Esophagus squamous epithelium (tissue), 4 donors: ENCODE results near the gene DDTL.
"Not testable (repeated sequence)": the region's sequence is repeated elsewhere in the genome, so short reads cannot be mapped to it uniquely, and the experiment has no call there.

ENCODE experiments used
- CTCF ChIP-seq, 6 experiments: fragments of 450-650 bp in 4 of 6; fragments of 200-600 bp in 2 of 6; sonication (generic) in 2 of 6; IDR thresholded peaks; one replicate each; pipeline ENCODE4 v1.5.1; 2016 to 2019; ENCODE audit warnings: antibody characterized with exemption in 6 of 6, mild to moderate bottlenecking in 4 of 6, moderate library complexity in 4 of 6
- POLR2A ChIP-seq, 4 donors: fragments of 450-650 bp; IDR thresholded peaks; one replicate each; pipeline ENCODE4 v1.6.1; 2017; ENCODE audit warnings: antibody characterized with exemption in 4 of 4, mild to moderate bottlenecking in 4 of 4, moderate library complexity in 3 of 4

- TF ChIP-seq CTCF, POLR2A (IDR thresholded peaks at IDR 0.05): not testable (repeated sequence)
These were observed 8.2 kb downstream of the DDTL start for GRCh38 chr22:23974836-23975352.
